H1 (cell line): ENCODE measurements around the gene PRR7.

Experiments
- POLR2A ChIP-seq, 2 experiments: IDR thresholded peaks; 1 replicate in 1 of 2; 2 replicates in 1 of 2; pipeline ENCODE4 v1.6.1; 2011; ENCODE audit warnings: low read depth in 2 of 2, low read length in 2 of 2, mild to moderate bottlenecking in 2 of 2; ENCODE audit errors: control extremely low read depth in 1 of 2
- RAD21 ChIP-seq, 2 experiments: IDR thresholded peaks in 1 of 2; conservative IDR thresholded peaks in 1 of 2; 2 replicates each; pipeline ENCODE4 v1.6.1; 2011; ENCODE audit warnings: low read depth in 2 of 2, low read length in 2 of 2, improper control_type of control experiment in 1 of 2, inconsistent platforms in 1 of 2, mild to moderate bottlenecking in 1 of 2, moderate library complexity in 1 of 2
- SIX5 ChIP-seq: IDR thresholded peaks from 2 replicates; pipeline ENCODE4 v1.6.1; 2011; ENCODE audit warnings: mild to moderate bottlenecking, low read depth, low read length
- TF ChIP-seq, protein P1 (sequence below), 3 experiments: IDR thresholded peaks; 1 replicate in 2 of 3; 2 replicates in 1 of 3; pipeline versions ENCODE4 v1.5.1 to v1.6.1; 2011; ENCODE audit warnings: low read length in 3 of 3, mild to moderate bottlenecking in 3 of 3, inconsistent platforms in 2 of 3, low read depth in 1 of 3, moderate library complexity in 1 of 3; ENCODE audit not compliant: insufficient read depth in 1 of 3; ENCODE audit errors: control extremely low read depth in 1 of 3

DNA sequence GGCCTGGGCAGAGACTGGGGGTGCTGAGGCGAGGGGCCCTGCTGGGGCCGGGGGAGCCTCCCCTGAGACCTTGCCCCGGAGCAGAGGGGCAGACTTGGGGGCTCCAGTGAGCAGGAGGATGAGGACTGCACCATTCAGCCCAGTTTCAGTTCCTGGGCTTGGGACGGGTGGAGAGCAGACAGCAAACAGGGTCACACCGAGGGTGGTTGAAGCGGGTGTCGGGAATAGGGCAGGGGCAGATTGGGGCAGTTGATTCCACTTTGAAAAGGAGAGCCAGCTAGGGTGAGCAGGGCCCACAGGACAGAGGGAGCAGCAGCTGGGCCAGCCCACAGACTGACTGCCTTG, 15.7 kb upstream of the PRR7 start:
- TF ChIP-seq, protein P1, sequence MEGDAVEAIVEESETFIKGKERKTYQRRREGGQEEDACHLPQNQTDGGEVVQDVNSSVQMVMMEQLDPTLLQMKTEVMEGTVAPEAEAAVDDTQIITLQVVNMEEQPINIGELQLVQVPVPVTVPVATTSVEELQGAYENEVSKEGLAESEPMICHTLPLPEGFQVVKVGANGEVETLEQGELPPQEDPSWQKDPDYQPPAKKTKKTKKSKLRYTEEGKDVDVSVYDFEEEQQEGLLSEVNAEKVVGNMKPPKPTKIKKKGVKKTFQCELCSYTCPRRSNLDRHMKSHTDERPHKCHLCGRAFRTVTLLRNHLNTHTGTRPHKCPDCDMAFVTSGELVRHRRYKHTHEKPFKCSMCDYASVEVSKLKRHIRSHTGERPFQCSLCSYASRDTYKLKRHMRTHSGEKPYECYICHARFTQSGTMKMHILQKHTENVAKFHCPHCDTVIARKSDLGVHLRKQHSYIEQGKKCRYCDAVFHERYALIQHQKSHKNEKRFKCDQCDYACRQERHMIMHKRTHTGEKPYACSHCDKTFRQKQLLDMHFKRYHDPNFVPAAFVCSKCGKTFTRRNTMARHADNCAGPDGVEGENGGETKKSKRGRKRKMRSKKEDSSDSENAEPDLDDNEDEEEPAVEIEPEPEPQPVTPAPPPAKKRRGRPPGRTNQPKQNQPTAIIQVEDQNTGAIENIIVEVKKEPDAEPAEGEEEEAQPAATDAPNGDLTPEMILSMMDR (IDR thresholded peaks at IDR 0.05; ENCODE audit: control extremely low read depth in 1 of 3, insufficient read depth in 1 of 3, low read depth in 1 of 3, low read length in 3 of 3), result no peak
- TF ChIP-seq SIX5 (no peak), POLR2A (IDR thresholded peaks at IDR 0.05; ENCODE audit: control extremely low read depth in 1 of 2, low read depth in 2 of 2, low read length in 2 of 2) (no peak), RAD21 (IDR thresholded peaks at IDR 0.05 in 1 of 2, conservative IDR thresholded peaks at IDR 0.05 in 1 of 2; ENCODE audit: low read depth in 2 of 2, low read length in 2 of 2) (no peak)
